Astrocyte (in vitro differentiated cells and primary cell): ENCODE results near the gene CPEB4.

Experiments
- EZH2 ChIP-seq: IDR thresholded peaks from 2 replicates; pipeline ENCODE4 v1.6.1; 2012; ENCODE audit warnings: mild to moderate bottlenecking, low read length, inconsistent platforms; ENCODE audit not compliant: insufficient read depth
- TF ChIP-seq, protein P1 (sequence below): IDR thresholded peaks from 2 replicates; pipeline ENCODE4 v1.5.1; 2011; ENCODE audit warnings: low read depth, mild to moderate bottlenecking, inconsistent platforms, low read length, moderate library complexity; ENCODE audit not compliant: insufficient read depth

DNA sequence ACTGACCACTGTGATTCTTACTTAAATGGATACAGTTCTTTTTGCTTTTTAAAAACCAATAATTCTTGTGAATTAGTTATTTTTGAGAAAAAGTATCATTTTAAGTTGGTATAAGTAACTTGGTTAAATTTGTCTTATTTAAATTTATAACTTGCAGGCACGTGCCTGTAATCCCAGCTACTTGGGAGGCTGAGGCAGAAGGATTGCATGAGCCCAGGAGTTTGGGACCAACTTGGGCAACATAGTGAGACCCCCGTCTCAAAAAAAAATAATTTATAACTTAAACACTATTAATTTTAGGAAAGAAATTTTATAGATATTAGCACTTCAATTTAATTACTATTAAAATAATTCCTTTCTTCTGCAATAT is 5.0 kb downstream of the CPEB4 start:
- TF ChIP-seq, protein P1, sequence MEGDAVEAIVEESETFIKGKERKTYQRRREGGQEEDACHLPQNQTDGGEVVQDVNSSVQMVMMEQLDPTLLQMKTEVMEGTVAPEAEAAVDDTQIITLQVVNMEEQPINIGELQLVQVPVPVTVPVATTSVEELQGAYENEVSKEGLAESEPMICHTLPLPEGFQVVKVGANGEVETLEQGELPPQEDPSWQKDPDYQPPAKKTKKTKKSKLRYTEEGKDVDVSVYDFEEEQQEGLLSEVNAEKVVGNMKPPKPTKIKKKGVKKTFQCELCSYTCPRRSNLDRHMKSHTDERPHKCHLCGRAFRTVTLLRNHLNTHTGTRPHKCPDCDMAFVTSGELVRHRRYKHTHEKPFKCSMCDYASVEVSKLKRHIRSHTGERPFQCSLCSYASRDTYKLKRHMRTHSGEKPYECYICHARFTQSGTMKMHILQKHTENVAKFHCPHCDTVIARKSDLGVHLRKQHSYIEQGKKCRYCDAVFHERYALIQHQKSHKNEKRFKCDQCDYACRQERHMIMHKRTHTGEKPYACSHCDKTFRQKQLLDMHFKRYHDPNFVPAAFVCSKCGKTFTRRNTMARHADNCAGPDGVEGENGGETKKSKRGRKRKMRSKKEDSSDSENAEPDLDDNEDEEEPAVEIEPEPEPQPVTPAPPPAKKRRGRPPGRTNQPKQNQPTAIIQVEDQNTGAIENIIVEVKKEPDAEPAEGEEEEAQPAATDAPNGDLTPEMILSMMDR = no peak
- no peak for TF ChIP-seq EZH2
